HG03558 (cell line): ENCODE measurements around the gene ACTN4.

Source experiments
- ATAC-seq: cut with Tn5 transposase; IDR thresholded peaks from one replicate; pipeline ENCODE4 v1.9.1; 2021; ENCODE audit warnings: moderate number of reproducible peaks; ENCODE audit not compliant: unreplicated experiment; ENCODE audit errors: extremely low read depth

ACTN4 gene

DNA sequence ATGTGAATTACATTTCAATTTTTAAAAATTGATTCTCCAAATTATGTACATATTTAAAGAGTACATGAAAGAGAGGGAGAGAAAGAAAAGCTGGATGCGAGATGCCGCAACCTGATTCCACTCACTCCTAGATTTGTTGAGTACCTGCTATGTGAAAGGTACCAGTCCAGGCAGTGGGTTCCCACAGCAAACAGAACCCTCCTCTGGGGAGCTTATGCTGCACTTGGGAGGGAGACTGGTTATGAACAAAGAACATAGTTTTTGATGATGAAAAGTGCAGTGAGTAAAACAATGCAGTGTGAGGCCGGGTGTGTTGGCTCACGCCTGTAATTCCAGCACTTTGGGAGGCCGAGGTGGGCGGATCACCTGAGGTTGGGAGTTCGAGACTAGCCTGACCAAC is 43.4 kb downstream of the ACTN4 start:
- no peak for ATAC-seq

DNA sequence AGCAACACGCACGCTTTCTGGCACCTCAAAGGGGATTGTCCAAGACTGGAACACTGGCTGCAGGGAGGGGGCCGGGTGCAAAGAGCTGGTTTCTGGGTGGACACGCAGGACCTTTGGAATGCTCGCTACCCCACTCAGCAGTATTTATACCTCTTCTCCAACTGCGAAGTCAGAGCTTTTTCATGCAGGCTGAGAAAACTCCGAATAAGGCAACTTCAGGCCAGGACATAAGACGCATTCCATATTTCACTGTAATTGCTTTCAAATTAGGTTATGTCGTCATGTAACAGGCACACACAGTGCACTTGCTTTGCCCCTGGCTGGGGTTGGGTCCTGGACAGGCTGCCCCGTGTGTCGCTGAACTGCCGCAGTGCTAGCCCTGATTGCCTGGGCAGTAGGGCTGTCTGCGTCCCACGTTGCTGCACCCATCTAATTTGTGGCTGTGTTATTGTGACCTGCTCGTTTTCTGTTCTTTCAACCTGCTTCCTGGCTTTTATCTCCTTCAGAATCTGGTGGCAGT is 44.5 kb downstream of the ACTN4 start:
- no peak for ATAC-seq

DNA sequence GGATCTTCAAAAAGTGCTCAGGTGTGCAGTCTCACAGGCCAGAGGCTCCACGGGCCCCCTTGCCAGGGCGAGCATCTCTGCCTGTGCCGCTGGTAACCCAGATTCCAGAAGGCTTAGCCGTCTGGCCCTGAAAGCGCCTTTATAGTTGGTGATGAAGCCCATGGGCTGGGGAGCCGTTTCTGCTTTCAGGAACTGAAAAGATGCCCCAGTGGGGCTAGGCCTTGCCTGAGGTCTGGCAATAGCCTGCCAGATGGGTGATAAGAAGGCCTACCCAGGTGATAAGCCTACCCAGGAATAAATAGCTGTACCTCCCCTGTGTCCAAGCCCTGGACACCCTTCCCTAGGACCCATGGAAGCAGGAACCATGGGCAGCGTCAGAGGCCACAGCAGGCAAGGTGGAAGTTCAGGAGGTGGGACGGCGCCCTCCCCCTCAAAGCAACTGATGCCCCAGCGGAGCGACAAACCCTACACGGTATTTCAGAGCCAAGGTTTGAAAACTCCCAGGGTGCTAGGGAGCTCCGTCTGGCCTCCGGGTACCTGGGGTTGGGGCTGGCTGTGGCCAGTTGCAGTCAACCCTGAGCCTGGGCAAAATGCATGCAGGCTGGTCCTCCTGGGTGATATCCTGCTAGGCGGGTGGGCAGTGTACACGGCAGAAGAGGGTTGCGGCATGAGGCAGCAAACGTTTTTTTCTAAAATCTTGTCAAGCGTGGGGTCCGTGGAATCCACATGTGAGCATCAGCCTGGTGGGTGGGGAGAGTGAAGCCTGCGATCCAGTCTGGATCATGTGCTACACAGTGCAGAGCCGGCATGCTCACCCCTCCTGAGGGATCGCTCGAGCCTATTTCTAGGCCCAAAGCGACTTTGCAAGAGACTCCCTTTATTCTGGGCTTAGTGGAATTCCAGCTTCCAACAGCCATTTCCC is 45.3 kb downstream of the ACTN4 start:
- no peak for ATAC-seq

DNA sequence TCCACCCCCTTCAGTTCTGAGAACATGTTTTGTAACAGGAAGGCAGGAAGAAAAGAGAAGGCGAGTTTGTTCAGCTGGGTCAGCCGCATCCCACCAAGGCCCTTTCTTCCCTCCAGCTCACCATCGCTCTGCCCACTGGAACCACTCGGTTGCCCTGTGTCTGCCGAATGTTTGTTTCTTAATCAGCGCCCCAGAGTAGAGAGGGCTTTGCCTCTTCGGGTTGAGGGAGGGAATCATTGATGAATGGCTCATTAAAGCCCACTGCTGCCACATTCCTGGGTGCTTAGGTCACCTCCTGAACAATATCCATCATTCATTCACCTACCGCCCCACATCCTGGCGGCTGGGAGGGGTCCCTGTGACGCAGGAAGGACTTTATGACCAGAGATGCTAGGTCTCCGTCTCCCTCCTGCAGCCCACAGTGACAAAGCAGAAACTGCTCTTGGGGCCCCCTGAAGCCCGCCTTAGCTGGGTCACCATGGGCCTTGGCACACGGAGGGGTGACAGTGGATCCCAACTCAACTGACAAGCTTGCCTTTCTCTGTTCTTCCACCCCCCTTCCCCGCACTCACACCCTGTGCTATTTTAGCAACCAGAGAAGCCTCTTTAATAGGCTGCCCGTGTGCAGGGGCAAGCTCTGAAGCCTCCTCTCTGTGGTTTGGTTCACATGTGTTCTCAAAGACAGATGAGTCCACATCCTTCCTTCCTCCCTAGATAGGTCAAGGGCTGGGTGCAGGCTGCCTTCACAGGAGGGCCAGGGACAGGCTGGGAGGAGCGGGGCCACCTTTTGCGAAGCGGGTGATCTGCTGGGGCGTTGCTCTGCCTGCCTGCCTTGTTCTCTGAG is 46.2 kb downstream of the ACTN4 start:
- ATAC-seq = no peak

DNA sequence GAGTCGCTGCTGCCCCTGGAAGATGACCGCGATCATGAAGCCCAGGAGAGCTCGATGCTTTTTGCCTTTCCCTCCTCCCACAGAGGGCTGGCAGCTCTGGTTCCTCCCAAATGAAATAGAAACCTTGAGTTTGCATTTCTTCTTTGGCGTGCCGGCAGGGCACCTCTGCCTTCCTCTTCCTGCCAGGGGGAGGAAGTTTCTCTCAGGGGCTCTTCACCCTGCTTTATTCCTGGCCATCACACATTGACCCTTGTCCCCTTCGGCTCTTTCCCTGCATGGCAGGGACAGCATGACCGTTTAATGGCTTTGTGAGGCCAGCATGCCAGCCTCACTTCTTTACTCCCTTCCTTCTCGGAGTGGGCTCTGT is 47.9 kb downstream of the ACTN4 start:
- ATAC-seq = no peak

DNA sequence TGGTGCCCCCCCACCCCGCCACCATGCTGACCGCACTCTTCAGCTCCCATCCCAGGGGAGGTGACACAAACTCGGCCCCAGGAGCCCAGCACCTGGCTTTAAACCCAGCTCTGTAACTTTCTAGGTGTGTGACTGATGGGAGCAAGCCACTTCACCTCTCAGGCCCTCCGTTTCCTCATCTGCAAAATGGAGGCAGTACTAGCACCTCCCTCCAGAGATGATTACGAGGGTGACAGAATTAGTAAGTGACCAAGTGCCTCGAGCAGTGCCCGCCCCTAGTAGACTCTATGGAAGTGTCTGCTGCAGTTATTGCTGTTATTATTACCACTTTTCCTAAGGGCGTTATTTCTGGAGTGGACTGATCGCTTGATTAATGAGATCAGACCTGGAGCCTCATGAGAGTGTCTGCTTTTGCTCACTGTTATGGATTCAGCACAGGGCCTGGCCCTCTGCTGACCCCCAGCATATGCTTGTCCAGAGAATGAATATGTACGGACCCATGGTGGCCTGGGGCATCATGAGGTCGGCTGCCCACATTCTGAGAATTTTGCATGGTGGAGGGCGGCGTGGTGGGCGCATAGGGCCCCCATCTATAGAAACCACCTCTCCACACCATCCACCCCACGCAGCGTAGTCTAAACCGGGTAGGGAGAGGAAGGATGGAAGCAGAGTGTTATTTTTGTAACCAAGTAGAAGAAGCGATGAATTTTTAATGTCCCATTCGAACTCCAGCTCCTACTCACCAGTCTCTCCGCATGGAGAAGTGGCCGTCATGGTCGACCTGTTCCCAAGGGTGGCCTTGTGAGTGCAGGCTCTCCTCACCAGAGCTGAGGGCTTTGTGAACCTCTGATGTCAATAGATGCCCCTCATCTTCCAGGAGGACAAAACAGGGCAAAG is 48.6 kb downstream of the ACTN4 start:
- ATAC-seq = no peak

DNA sequence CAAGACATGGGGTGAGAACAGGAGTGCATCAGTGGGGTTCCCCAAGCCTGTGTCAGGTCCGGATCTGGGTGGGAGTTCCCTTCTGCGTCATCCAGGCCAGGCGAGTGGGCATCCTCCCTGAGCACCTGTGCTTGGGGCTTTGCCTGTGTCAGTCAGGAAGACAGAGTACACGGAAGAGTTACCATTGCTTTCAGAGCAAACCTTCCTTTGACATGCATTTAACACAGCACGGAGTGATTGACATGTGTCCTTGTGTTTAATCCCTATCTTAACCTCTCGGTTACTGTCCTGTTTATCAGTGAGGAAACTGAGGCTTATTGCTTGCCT is 49.2 kb downstream of the ACTN4 start:
- no peak for ATAC-seq

DNA sequence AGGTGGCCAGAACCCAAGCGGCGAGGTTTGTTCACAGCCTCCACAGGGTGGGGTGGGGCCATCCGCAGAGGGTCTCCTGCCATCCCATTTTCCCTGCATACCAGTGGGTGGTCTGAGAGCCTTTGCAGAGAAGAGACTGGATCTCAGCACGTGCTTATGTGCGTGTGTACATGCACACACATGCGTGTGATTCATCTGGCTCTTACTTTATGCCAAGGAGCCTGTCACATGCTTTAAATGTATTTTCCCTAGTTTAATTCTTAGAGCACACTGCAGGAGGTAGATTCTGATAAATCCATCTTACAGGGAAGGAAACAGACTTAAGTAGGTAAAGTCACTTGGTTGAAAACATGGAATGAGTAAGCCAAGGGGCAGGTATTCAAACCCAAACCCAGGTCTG is 49.7 kb downstream of the ACTN4 start:
- ATAC-seq = no peak

DNA sequence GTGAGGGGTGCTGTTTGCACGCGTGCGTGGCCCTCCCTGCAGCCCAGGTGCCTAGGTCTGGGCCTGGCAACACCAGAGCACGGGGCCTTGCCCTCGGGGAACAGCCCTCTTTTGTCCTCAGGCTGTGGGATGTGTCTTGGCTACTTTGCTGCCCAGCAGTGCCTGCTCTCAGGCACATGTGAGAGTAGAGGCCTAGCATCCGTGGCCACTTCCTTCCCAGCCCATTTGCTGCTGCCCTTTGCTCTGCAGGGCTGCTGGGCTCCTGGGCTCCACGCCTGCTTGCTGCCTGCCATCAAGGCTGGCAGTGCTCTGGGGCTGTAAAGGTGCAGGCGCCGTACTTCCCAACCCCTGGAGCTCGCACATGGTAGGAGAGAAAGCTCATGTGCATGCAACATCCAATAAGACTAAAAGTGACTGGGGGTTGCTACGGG is 50.2 kb downstream of the ACTN4 start:
- no peak for ATAC-seq

DNA sequence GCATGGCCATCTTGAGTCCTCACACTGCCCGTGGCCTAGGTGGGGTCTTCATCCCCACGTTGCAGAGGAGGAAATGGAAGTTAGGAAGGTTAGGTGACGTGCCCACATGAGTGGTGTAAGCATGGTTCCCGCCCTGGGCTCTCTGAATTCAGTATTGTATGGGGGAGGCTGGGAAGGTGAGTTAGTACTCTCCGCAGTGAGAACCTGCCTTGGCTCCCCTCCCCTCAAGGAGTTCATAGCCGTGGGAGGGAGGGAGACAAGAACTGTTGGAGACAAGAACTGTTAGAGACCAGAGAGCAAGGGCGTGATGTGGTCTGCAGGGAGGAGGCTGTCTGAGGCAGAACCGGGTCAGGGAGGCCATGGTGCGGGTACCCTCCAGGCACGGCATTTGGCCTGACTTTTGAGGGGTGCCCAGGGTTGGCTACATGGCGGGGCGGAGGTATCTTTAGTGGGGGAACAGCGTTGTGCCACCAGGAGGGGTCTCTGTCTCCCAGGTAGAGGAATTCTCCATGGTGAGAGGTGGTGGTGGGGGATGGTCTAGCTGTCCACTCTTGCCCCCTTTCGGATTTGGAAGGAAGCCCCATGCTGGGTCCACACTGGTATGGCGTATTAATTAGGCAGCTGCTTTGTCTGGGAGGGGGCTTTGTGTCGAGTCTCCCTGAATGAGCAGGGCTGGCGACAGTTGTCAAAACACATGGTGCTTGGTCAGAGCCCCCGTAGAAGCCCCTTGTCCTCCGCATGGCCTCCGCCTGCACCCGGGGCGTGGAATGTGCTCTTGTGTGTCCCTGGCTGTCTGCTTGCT is 51.0 kb downstream of the ACTN4 start:
- ATAC-seq = no peak

DNA sequence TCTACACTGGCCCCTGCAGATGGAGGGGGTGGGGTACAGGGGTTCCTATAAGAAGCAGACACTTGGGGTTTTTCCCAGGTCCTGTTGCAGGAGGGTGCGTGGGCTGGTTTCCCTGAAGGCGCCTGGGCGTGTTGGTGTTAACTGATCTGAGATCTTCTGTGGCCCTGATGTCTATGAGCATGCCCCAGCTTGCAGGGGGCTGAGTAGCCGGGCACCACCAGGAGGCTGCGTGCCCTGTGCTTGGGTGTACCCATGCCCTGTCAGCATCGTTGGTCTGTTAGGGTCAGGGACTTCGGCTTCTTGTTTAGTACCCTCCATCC is 51.5 kb downstream of the ACTN4 start:
- no peak for ATAC-seq

DNA sequence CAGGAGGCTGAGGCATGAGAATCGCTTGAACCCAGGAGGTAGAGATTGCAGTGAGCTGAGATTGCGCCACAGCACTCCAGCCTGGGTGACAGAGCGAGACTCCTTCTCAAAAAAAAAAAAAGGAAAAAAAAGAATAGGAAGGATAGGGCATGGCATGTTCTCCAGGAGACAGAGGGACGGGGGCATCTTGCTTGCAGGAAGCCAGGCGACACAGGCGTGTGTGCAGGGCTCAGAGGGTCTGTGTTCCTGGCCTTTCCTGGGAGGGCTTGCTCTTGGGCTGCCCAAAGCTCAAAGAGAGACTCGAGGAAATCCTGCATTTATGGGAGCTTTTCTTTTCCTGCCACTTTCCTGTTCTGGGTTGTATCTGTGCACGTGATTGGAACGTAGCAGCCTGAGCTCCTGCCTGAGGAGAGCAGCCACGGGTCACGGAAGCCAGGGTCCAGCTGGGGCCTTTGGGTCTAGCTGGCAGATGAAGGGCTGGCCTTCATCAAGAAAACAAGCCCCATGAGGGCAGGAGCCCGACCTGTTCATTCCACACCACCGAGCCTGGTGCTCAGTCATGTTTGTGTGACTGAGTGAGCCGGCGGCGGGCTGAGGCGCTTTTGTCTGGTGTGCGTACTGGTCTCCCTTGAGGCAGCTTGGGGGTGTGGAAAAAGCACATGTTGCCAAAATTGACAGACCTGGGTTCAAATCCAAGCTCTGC is 52.3 kb downstream of the ACTN4 start:
- no peak for ATAC-seq

DNA sequence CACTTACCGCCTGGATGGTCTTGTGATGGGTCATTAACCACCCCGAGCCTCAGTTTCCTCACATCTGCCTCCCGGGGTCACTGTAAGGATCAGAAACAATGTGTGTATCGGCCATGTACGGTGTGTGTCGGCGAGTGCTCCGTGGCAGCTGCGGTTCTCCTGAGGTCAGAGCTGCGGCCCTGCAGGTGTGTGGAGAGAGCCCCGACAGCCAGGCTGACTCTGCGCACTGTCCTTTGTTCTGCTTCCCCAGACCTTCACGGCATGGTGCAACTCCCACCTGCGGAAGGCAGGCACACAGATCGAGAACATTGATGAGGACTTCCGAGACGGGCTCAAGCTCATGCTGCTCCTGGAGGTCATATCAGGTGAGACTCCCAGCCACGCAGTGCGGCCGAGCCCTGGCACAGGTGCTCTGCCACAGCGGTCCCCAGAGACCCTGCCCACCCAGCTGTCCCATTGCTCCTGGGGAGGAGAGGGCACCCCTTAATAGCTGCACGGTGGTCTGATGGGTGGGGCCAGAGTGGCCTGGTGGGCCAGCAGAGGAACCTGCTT is 53.0 kb downstream of the ACTN4 start:
- ATAC-seq = no peak

DNA sequence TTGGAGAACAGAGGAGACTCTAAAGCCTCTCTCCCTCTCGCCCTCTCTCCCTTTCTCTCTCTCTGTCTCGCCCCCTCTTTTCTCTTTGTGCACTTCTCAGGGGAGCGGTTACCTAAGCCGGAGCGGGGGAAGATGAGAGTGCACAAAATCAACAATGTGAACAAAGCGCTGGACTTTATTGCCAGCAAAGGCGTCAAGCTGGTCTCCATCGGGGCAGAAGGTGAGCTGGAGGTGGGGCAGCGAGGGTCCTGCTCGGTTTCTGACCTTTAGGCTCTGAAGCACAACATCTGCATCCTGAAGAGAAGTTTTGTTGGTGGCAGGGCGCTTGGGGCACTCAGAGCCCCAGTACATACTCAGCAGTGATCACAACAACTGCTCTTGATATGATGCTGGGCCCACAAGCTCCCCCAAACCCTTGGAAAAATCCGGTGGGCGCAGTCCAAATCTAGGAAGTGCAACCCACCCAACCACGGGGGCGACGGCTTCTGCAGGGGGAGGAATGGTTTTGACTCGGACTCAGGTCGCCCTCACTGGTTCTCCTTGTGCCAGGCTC is 53.5 kb downstream of the ACTN4 start:
- ATAC-seq = no peak

DNA sequence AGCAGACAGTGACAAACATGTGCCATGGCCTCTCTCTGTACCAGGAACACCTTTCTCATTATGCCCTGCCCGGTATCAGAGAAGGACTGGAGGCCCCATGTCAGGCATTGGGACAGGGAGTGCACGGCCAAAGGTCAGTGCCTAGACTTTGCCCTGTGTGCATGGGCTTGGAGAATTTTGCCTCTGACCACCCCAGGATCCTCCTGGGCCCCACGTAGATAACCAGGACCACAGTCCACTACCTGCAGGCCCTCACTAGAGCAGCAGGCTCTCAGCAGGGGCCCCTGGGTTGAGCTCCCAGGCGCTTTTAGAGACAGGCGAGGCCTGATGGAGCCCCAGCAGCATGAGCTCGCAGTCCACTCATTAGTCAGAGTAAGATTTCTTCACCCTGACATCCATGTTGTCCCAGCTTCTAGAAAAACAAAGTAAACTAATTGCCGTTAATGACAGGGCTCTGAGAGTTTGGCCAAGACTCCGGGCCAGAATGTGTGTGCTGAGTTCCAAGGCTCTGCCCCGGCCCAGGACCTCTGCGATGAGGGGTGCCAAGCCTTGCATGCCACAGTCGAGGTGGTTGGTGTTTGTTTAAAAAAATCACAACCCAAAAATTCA is 54.1 kb downstream of the ACTN4 start:
- no peak for ATAC-seq

DNA sequence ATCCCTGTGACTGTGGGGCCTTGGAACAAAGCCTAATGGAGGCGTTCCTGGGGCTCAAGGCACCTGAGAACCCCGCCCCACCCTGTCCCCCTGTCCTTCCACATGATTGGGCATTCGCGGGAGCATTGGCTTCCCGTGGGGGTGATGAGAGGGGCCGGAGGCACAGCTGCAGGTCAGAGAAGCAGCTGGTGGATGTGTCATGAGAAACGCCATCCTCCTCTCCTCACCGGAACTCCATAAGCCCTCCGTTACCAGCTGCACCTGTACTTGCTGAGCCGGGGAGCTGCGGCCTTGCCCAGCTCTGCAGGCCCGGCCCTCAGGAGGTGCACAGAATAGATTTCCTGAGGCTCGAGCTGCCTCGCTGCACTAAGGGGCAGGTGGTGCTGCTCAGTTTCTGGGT is 54.8 kb downstream of the ACTN4 start:
- ATAC-seq = no peak

DNA sequence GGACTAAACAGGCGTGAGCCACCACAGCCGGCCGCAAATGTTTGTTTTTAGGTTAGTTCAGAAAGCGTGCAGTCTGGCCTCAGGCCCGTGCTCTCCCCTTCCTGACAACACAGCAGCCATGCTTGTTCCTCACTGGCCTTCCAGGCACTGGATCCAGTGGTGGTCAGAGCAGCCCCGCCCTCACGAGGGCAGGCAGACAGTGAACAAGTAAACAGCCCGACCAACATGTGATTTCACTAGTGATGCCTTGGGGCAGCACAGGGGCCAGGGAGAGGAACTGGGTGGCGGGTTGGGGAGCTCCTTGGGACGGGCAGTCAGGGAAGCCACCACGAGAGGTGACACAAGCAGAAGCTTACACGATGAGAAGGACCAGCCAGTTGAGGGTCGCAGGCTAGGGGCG is 56.1 kb downstream of the ACTN4 start:
- no peak for ATAC-seq

DNA sequence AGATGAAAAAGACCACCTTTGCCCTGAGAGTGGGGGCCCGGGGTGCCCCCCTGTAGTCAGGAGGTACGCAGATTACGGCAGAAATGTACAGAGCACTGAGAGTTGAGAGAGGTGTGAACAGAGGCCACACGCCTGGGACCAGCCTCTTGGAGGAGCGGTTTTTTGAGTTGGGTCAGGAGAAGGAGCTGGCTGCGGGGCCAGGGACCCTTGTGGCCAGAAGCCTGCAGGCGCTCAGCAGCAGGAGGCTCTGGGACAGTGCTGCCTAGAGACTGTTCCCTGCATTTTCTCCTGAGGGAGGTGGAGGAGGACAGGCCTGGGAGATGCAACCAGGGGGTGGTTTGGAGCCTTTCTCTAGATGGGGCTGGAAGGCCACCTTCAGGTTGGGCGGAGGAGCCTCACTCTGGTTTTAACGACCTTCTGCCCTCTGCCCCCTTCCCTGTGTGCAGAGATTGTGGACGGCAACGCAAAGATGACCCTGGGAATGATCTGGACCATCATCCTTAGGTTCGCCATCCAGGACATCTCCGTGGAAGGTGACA is 57.1 kb downstream of the ACTN4 start:
- no peak for ATAC-seq
